Transverse colon (tissue), 4 donors: ENCODE data around the gene USP34.

Experiments
- EP300 ChIP-seq: sonication (generic); formaldehyde crosslinking; IDR thresholded peaks from one replicate; pipeline ENCODE4 v1.6.1; 2017; ENCODE audit warnings: antibody characterized with exemption, low read depth
- POLR2A ChIP-seq: fragments of 450-650 bp; IDR thresholded peaks from one replicate; pipeline ENCODE4 v1.6.1; 2016; ENCODE audit warnings: antibody characterized with exemption, mild to moderate bottlenecking, moderate library complexity
- POLR2AphosphoS5 ChIP-seq, 3 donors: sonication (generic); formaldehyde crosslinking; IDR thresholded peaks; one replicate each; pipeline ENCODE4 v1.6.1; 2016; ENCODE audit warnings: antibody characterized with exemption in 3 of 3
- TF ChIP-seq, protein P1 (sequence below), 5 experiments: fragments of 200-600 bp in 3 of 5; fragments of 450-650 bp in 2 of 5; sonication (generic) in 3 of 5; IDR thresholded peaks; 1 replicate in 2 of 5; 2 replicates in 3 of 5; pipeline ENCODE4 v1.5.1; 2016 to 2017; ENCODE audit warnings: antibody characterized with exemption in 5 of 5, inconsistent platforms in 3 of 5, mild to moderate bottlenecking in 2 of 5, moderate library complexity in 1 of 5

GRCh38 chr2:61175036-61175435, 295.9 kb downstream of the USP34 start:
- TF ChIP-seq, protein P1, sequence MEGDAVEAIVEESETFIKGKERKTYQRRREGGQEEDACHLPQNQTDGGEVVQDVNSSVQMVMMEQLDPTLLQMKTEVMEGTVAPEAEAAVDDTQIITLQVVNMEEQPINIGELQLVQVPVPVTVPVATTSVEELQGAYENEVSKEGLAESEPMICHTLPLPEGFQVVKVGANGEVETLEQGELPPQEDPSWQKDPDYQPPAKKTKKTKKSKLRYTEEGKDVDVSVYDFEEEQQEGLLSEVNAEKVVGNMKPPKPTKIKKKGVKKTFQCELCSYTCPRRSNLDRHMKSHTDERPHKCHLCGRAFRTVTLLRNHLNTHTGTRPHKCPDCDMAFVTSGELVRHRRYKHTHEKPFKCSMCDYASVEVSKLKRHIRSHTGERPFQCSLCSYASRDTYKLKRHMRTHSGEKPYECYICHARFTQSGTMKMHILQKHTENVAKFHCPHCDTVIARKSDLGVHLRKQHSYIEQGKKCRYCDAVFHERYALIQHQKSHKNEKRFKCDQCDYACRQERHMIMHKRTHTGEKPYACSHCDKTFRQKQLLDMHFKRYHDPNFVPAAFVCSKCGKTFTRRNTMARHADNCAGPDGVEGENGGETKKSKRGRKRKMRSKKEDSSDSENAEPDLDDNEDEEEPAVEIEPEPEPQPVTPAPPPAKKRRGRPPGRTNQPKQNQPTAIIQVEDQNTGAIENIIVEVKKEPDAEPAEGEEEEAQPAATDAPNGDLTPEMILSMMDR (IDR thresholded peaks at IDR 0.05) = no peak
- no peak for TF ChIP-seq POLR2A
- no peak for TF ChIP-seq EP300
- TF ChIP-seq POLR2AphosphoS5 (IDR thresholded peaks at IDR 0.05) = no peak
